ENCODE data around the gene PAFAH1B1.

The PAFAH1B1 gene

GRCh38 chr17:2722611-2723010 lies 129.2 kb downstream of the PAFAH1B1 start:
- no peaks in the 10 kb centered on the region for H3K36me3 ChIP-seq (ENCODE audit: control insufficient read depth, insufficient read depth, low read length)
- peaks cover 30% of the 10 kb centered on the region for H3K27me3 ChIP-seq (ENCODE audit: control insufficient read depth, insufficient read depth, low read length, poor library complexity, severe bottlenecking)
- no peak overlapping the region for H3K4me3 ChIP-seq (ENCODE audit: insufficient read depth, low read depth, low read length)
- no peaks in the 10 kb centered on the region for H3K4me1 ChIP-seq (ENCODE audit: control insufficient read depth, insufficient read depth, low read length)
- no peaks in the 10 kb centered on the region for H3K9me3 ChIP-seq (ENCODE audit: control insufficient read depth, low read length)
- no peak overlapping the region for H3K27ac ChIP-seq (ENCODE audit: insufficient read depth, low read depth, low read length, poor library complexity, severe bottlenecking)
- whole genome bisulfite sequencing, 2 experiments = 77 to 82% methylated on average over 10 of the region's 10 CpGs

- H3K4me1 ChIP-seq (ENCODE audit: control insufficient read depth, insufficient read depth, low read length) = no peaks in the 10 kb centered on the region
- H3K27me3 ChIP-seq (ENCODE audit: control insufficient read depth, insufficient read depth, low read length, poor library complexity, severe bottlenecking) = peaks cover 30% of the 10 kb centered on the region
- H3K36me3 ChIP-seq (ENCODE audit: control insufficient read depth, insufficient read depth, low read length) = no peaks in the 10 kb centered on the region
- H3K27ac ChIP-seq (ENCODE audit: insufficient read depth, low read depth, low read length, poor library complexity, severe bottlenecking) = no peak overlapping the region
- WGBS, 2 experiments = 8 to 10% methylated on average over 18 of the region's 18 CpGs
- peak overlapping the region; percentile 25 for H3K4me3 ChIP-seq (ENCODE audit: insufficient read depth, low read depth, low read length)
- H3K9me3 ChIP-seq (ENCODE audit: control insufficient read depth, low read length) = no peaks in the 10 kb centered on the region
Observed at GRCh38 chr17:2723505-2723996, 130.1 kb downstream of the PAFAH1B1 start.

- H3K36me3 ChIP-seq (ENCODE audit: control insufficient read depth, insufficient read depth, low read length) = no peaks in the 10 kb centered on the region
- no peak overlapping the region for H3K27ac ChIP-seq (ENCODE audit: insufficient read depth, low read depth, low read length, poor library complexity, severe bottlenecking)
- H3K4me3 ChIP-seq (ENCODE audit: insufficient read depth, low read depth, low read length) = peak overlapping the region; percentile 25
- H3K4me1 ChIP-seq (ENCODE audit: control insufficient read depth, insufficient read depth, low read length) = no peaks in the 10 kb centered on the region
- WGBS, 2 experiments = 1 to 2% methylated on average over 98 of the region's 98 CpGs
- H3K27me3 ChIP-seq (ENCODE audit: control insufficient read depth, insufficient read depth, low read length, poor library complexity, severe bottlenecking) = peaks cover 30% of the 10 kb centered on the region
- H3K9me3 ChIP-seq (ENCODE audit: control insufficient read depth, low read length) = no peaks in the 10 kb centered on the region
Observed at GRCh38 chr17:2723997-2724783, 130.7 kb downstream of the PAFAH1B1 start.

- WGBS, 2 experiments = 3 to 5% methylated on average over 40 of the region's 40 CpGs
- H3K27me3 ChIP-seq (ENCODE audit: control insufficient read depth, insufficient read depth, low read length, poor library complexity, severe bottlenecking) = peaks cover 30% of the 10 kb centered on the region
- no peak overlapping the region for H3K27ac ChIP-seq (ENCODE audit: insufficient read depth, low read depth, low read length, poor library complexity, severe bottlenecking)
- H3K4me3 ChIP-seq (ENCODE audit: insufficient read depth, low read depth, low read length) = peak overlapping the region; percentile 18
- H3K4me1 ChIP-seq (ENCODE audit: control insufficient read depth, insufficient read depth, low read length) = no peaks in the 10 kb centered on the region
- no peaks in the 10 kb centered on the region for H3K9me3 ChIP-seq (ENCODE audit: control insufficient read depth, low read length)
- H3K36me3 ChIP-seq (ENCODE audit: control insufficient read depth, insufficient read depth, low read length) = no peaks in the 10 kb centered on the region
Observed at GRCh38 chr17:2724784-2725164, 131.3 kb downstream of the PAFAH1B1 start.

GRCh38 chr17:2730764-2731353 lies 137.4 kb downstream of the PAFAH1B1 start:
- H3K4me1 ChIP-seq (ENCODE audit: control insufficient read depth, insufficient read depth, low read length) = no peaks in the 10 kb centered on the region
- no peak overlapping the region for H3K4me3 ChIP-seq (ENCODE audit: insufficient read depth, low read depth, low read length)
- H3K36me3 ChIP-seq (ENCODE audit: control insufficient read depth, insufficient read depth, low read length) = no peaks in the 10 kb centered on the region
- H3K9me3 ChIP-seq (ENCODE audit: control insufficient read depth, low read length) = no peaks in the 10 kb centered on the region
- no peak overlapping the region for H3K27ac ChIP-seq (ENCODE audit: insufficient read depth, low read depth, low read length, poor library complexity, severe bottlenecking)
- H3K27me3 ChIP-seq (ENCODE audit: control insufficient read depth, insufficient read depth, low read length, poor library complexity, severe bottlenecking) = peaks cover under 1% of the 10 kb centered on the region
- WGBS, 2 experiments = 92 to 93% methylated on average over 17 of the region's 17 CpGs

- H3K27me3 ChIP-seq (ENCODE audit: control insufficient read depth, insufficient read depth, low read length, poor library complexity, severe bottlenecking) = no peaks in the 10 kb centered on the region
- H3K4me3 ChIP-seq (ENCODE audit: insufficient read depth, low read depth, low read length) = no peak overlapping the region
Observed at GRCh38 chr17:2731807-2732206, 138.4 kb downstream of the PAFAH1B1 start.

GRCh38 chr17:2734939-2735338 lies 141.5 kb downstream of the PAFAH1B1 start:
- Histone ChIP-seq H3K4me3 (ENCODE audit: insufficient read depth, low read depth, low read length) (no peak overlapping the region), H3K27ac (ENCODE audit: insufficient read depth, low read depth, low read length, poor library complexity, severe bottlenecking) (no peak overlapping the region), H3K36me3 (ENCODE audit: control insufficient read depth, insufficient read depth, low read length) (no peaks in the 10 kb centered on the region), H3K9me3 (ENCODE audit: control insufficient read depth, low read length) (no peaks in the 10 kb centered on the region), H3K27me3 (ENCODE audit: control insufficient read depth, insufficient read depth, low read length, poor library complexity, severe bottlenecking) (no peaks in the 10 kb centered on the region), H3K4me1 (ENCODE audit: control insufficient read depth, insufficient read depth, low read length) (no peaks in the 10 kb centered on the region)
- 92 to 95% methylated on average over 10 of the region's 10 CpGs for WGBS, 2 experiments

More at GRCh38 chr17:2731807-2732206, 138.4 kb downstream of the PAFAH1B1 start:
- Histone ChIP-seq H3K36me3 (ENCODE audit: control insufficient read depth, insufficient read depth, low read length) (no peaks in the 10 kb centered on the region), H3K9me3 (ENCODE audit: control insufficient read depth, low read length) (no peaks in the 10 kb centered on the region), H3K27ac (ENCODE audit: insufficient read depth, low read depth, low read length, poor library complexity, severe bottlenecking) (no peak overlapping the region), H3K4me1 (ENCODE audit: control insufficient read depth, insufficient read depth, low read length) (no peaks in the 10 kb centered on the region)
- WGBS, 2 experiments = 94 to 95% methylated on average over 10 of the region's 10 CpGs
